ENCODE data around the gene LRFN2.

- TF ChIP-seq ARNT (IDR thresholded peaks at IDR 0.05) (no peak), SP1 (IDR thresholded peaks at IDR 0.05) (no peak), SUZ12 (IDR thresholded peaks at IDR 0.05) (no peak), ZNF384 (IDR thresholded peaks at IDR 0.05) (no peak), BHLHE40 (IDR thresholded peaks at IDR 0.05; ENCODE audit: borderline replicate concordance) (no peak), FOXA1 (IDR thresholded peaks at IDR 0.05) (no peak)
Measured at GRCh38 chr6:40537446-40537845, 49.7 kb downstream of the LRFN2 start.
